Measurements from ENCODE around the gene CDC7.

DNA sequence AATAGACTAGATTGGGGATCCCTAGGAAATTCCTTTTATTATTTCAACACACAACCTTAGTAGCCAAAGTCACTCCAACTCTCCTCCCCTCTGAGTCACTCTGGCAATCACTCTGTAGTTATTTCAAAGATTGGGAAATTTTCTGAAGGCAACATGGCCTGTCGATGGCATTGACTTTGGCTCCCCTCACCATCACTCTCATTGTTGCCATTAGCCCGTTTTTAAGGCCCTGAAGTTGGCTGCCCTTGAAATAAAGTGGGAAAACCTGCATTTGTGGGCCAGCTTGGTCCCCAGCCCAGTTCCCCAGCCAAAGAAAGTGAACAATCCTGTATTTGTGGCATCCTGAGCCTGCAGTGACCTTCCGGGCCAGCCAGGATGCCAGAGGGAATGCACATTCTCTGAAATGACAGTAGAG, 52.5 kb downstream of the CDC7 start:
- TF ChIP-seq CEBPB (IDR thresholded peaks at IDR 0.05) (0 out of 4 replicates have a peak, but pooled peaks have one; percentile 16 to 19), MYC (IDR thresholded peaks at IDR 0.05; ENCODE audit: borderline replicate concordance, low read length) (no peak), CTCF (IDR thresholded peaks at IDR 0.05) (no peak), EHMT2 (IDR thresholded peaks at IDR 0.05; ENCODE audit: low read depth) (no peak), POLR2A (IDR thresholded peaks at IDR 0.05; ENCODE audit: low read length) (no peak), HDAC2 (IDR thresholded peaks at IDR 0.05) (no peak), NFE2L2 (conservative IDR thresholded peaks at IDR 0.05; ENCODE audit: low read length) (no peak), RAD21 (conservative IDR thresholded peaks at IDR 0.05 in 1 of 2, IDR thresholded peaks at IDR 0.05 in 1 of 2) (no peak), POLR2AphosphoS2 (conservative IDR thresholded peaks at IDR 0.05; ENCODE audit: low read length) (no peak)

Measured in A549 (cell line).